K562 (cell line): ENCODE results near the gene TOM1L2. TPM values are rescaled to one million over a fixed set of nuclear protein-coding genes. Genes with fewer than 3 reads are reported as not detected.
A peak's percentile ranks its signal among the peaks of the same experiment; 100 is the strongest.

Source experiments
- ATAC-seq: fragments of 200-7000 bp; cut with Tn5 transposase; 3 replicates; pipeline ENCODE4 v1.9.1; 2020; ENCODE audit warnings: moderate library complexity
- BruUV-seq: library from RNA; stranded (reverse); fragments of 400-500 nt; replicated peaks from 2 replicates; lab custom pipeline; 2021; lab: Mats Ljungman, UMichigan
- CTCF ChIA-PET: fragments of 300-600 bp; formaldehyde crosslinking; extraction: SDS; loops from one replicate; lab custom pipeline; 2021; ENCODE audit warnings: low intra/inter-chr PET ratio; lab: Yijun Ruan, JAX
- POLR2A ChIA-PET: fragments of 300-600, 350-650 bp; sonication (Branson Sonifier 250); formaldehyde crosslinking; extraction: SDS; loops from one replicate; lab custom pipeline; 2021; ENCODE audit warnings: antibody characterized with exemption, inconsistent platforms; lab: Yijun Ruan, JAX
- DNase-seq, 4 experiments: peaks; one replicate each; pipeline versions ENCODE4 v3.0.0 to v3.0.0-alpha.2; 2011 to 2018; ENCODE audit warnings: low spot score in 3 of 4, mixed read lengths in 3 of 4; ENCODE audit errors: extremely low read depth in 1 of 4
- FAIRE-seq: peaks from 2 replicates; lab custom pipeline; 2011; peaks lifted over from hg19 to GRCh38; lab: Jason Lieb, UNC
- H2AFZ ChIP-seq: 2 replicates; pipeline ENCODE4 v1.6.0; 2011; ENCODE audit warnings: low read depth, low read length, control low read depth, inconsistent platforms
- H3K27ac ChIP-seq: fragments of 200-600 bp; 3 replicates; pipeline ENCODE4 v1.8.0; 2011; ENCODE audit warnings: low read depth, mild to moderate bottlenecking, control low read depth, inconsistent platforms, low read length, moderate library complexity, mixed read lengths; ENCODE audit errors: extremely low read depth
- H3K27me3 ChIP-seq, 2 experiments: fragments of 300-600 bp in 1 of 2; 2 replicates in 1 of 2; 3 replicates in 1 of 2; pipeline versions ENCODE4 v1.6.0 to v1.8.0; 2011; ENCODE audit warnings: inconsistent platforms in 2 of 2, low read length in 2 of 2, mild to moderate bottlenecking in 1 of 2, mixed read lengths in 1 of 2, moderate library complexity in 1 of 2; ENCODE audit not compliant: control insufficient read depth in 2 of 2, insufficient read depth in 2 of 2
- H3K36me3 ChIP-seq: fragments of 300-600 bp; 3 replicates; pipeline ENCODE4 v1.8.0; 2011; ENCODE audit warnings: mild to moderate bottlenecking, low read length, inconsistent platforms; ENCODE audit not compliant: control insufficient read depth, insufficient read depth
- H3K4me1 ChIP-seq, 2 experiments: fragments of 200-600 bp in 1 of 2; replicated peaks in 1 of 2; 2 replicates in 1 of 2; 3 replicates in 1 of 2; pipeline versions ENCODE4 v1.5.1 to v1.8.0; 2011; ENCODE audit warnings: inconsistent platforms in 2 of 2, low read length in 2 of 2, mild to moderate bottlenecking in 1 of 2, mixed read lengths in 1 of 2, moderate library complexity in 1 of 2; ENCODE audit not compliant: control insufficient read depth in 2 of 2, insufficient read depth in 2 of 2
- H3K4me2 ChIP-seq: 2 replicates; pipeline ENCODE4 v1.6.1; 2011; ENCODE audit warnings: low read length, control low read depth, inconsistent platforms, mixed read lengths; ENCODE audit not compliant: insufficient read depth
- H3K4me3 ChIP-seq: fragments of 200-600 bp; sonication (generic), shearing (Covaris generic); 2 replicates; pipeline ENCODE4 v1.5.1; 2016; ENCODE audit warnings: control low read depth, inconsistent platforms
- H3K79me2 ChIP-seq: fragments of 200-600 bp; 3 replicates; pipeline ENCODE4 v1.8.0; 2011; ENCODE audit warnings: low read length, inconsistent platforms; ENCODE audit not compliant: control insufficient read depth, insufficient read depth
- H3K9ac ChIP-seq, 2 experiments: 2 replicates each; pipeline versions ENCODE4 v1.6.0 to v1.6.1; 2011; ENCODE audit warnings: low read depth in 2 of 2, low read length in 2 of 2, control low read depth in 1 of 2, inconsistent platforms in 1 of 2, mild to moderate bottlenecking in 1 of 2, mixed read lengths in 1 of 2; ENCODE audit not compliant: insufficient read depth in 1 of 2
- H3K9me1 ChIP-seq: one replicate; pipeline ENCODE4 v1.6.0; 2011; ENCODE audit warnings: inconsistent platforms, mild to moderate bottlenecking, low read length, moderate library complexity; ENCODE audit not compliant: control insufficient read depth, insufficient read depth
- H3K9me3 ChIP-seq: replicated peaks from 2 replicates; pipeline ENCODE4 v1.5.1; 2011; ENCODE audit warnings: low read depth, low read length, inconsistent platforms; ENCODE audit not compliant: control insufficient read depth, insufficient read depth
- H4K20me1 ChIP-seq: replicated peaks from 2 replicates; pipeline ENCODE4 v1.6.1; 2011; ENCODE audit warnings: low read length, inconsistent platforms, mixed read lengths; ENCODE audit not compliant: control insufficient read depth, insufficient read depth
- CBFA2T2 ChIP-seq: fragments of 450-650 bp; conservative IDR thresholded peaks from 2 replicates; pipeline ENCODE4 v1.6.1; 2017; ENCODE audit warnings: mild to moderate bottlenecking
- DMBX1 ChIP-seq: fragments of 250-450 bp; sonication (Bioruptor Pico); IDR thresholded peaks from 2 replicates; pipeline ENCODE4 v1.8.0; 2022; ENCODE audit warnings: inconsistent platforms, mild to moderate bottlenecking, moderate library complexity, borderline replicate concordance
- ELF1 ChIP-seq: fragments of 200-800 bp; sonication (Bioruptor generic); IDR thresholded peaks from 2 replicates; pipeline ENCODE4 v1.6.1; 2016; ENCODE audit warnings: missing genetic modification characterization, missing compliant biosample characterization
- FOXK2 ChIP-seq, 2 experiments: fragments of 450-650 bp; IDR thresholded peaks in 1 of 2; conservative IDR thresholded peaks in 1 of 2; 2 replicates each; pipeline ENCODE4 v1.6.1; 2016; ENCODE audit warnings: low read depth in 2 of 2, mild to moderate bottlenecking in 1 of 2
- GMEB1 ChIP-seq: fragments of 250-450 bp; sonication (Bioruptor Pico); IDR thresholded peaks from 2 replicates; pipeline ENCODE4 v1.4.0; 2020; ENCODE audit warnings: mild to moderate bottlenecking
- HDAC3 ChIP-seq: fragments of 450-650 bp; IDR thresholded peaks from 2 replicates; pipeline ENCODE4 v1.6.1; 2018; ENCODE audit warnings: borderline replicate concordance, mild to moderate bottlenecking, moderate library complexity; ENCODE audit not compliant: partially characterized antibody
- HES1 ChIP-seq: fragments of 450-650 bp; IDR thresholded peaks from 2 replicates; pipeline ENCODE4 v1.6.1; 2016; ENCODE audit warnings: low read depth, mild to moderate bottlenecking, moderate library complexity
- MCM5 ChIP-seq: fragments of 450-650 bp; IDR thresholded peaks from 2 replicates; pipeline ENCODE4 v1.6.1; 2016; ENCODE audit warnings: low read depth
- MEF2D ChIP-seq: conservative IDR thresholded peaks from 2 replicates; pipeline ENCODE4 v1.6.1; 2016; ENCODE audit warnings: low read depth, missing genetic modification characterization, missing compliant biosample characterization
- MEIS2 ChIP-seq: fragments of 450-650 bp; IDR thresholded peaks from 2 replicates; pipeline ENCODE4 v1.6.1; 2014; ENCODE audit warnings: mild to moderate bottlenecking; ENCODE audit not compliant: partially characterized antibody
- PRPF4 ChIP-seq: fragments of 200-400 bp; formaldehyde crosslinking; IDR thresholded peaks from one replicate; pipeline ENCODE4 v1.6.1; 2017; ENCODE audit warnings: low read length, low read depth, mild to moderate bottlenecking; ENCODE audit not compliant: insufficient read depth, poor library complexity, severe bottlenecking
- RCOR1 ChIP-seq, 2 experiments: IDR thresholded peaks; 2 replicates each; pipeline ENCODE4 v1.6.1; 2012; ENCODE audit warnings: low read depth in 2 of 2, low read length in 2 of 2, borderline replicate concordance in 1 of 2, improper control_type of control experiment in 1 of 2
- SIN3A ChIP-seq, 2 experiments: fragments of 150-350 bp in 1 of 2; IDR thresholded peaks; 2 replicates each; pipeline ENCODE4 v1.6.1; 2011 to 2016; ENCODE audit warnings: borderline replicate concordance in 2 of 2, low read depth in 2 of 2, low read length in 2 of 2, mild to moderate bottlenecking in 2 of 2, moderate library complexity in 2 of 2; ENCODE audit not compliant: control insufficient read depth in 1 of 2
- SMARCE1 ChIP-seq: fragments of 450-650 bp; IDR thresholded peaks from 2 replicates; pipeline ENCODE4 v1.7.1; 2016; ENCODE audit warnings: mild to moderate bottlenecking
- SRF ChIP-seq, 2 experiments: fragments of 250-450, 450-650 bp in 1 of 2; sonication (Bioruptor Pico) in 1 of 2; sonication (generic) in 1 of 2; formaldehyde crosslinking; IDR thresholded peaks; 2 replicates each; pipeline versions ENCODE4 v1.5.0 to v1.5.1; 2020 to 2022; ENCODE audit warnings: mild to moderate bottlenecking in 1 of 2, missing genetic modification reagents in 1 of 2
- WGBS: fragments of 100-300 bp; shearing (Covaris generic); methylation state at CpG from one replicate; pipeline ENCODE4 v1.1.6; 2016; ENCODE audit warnings: low coverage, mixed read lengths; ENCODE audit not compliant: insufficient coverage; ENCODE audit errors: missing lambda C conversion rate; 5-methylcytosine and 5-hydroxymethylcytosine counted together
- in situ Hi-C: fragments of 300-500 bp; cut with MboI; formaldehyde crosslinking; loops from 4 replicates; pipeline ENCODE4 v1.15.0; 2018; ENCODE audit warnings: inconsistent platforms, mixed read lengths
- intact Hi-C: fragments of 100-400 bp; cut with micrococcal nuclease; formaldehyde crosslinking; loops from 2 replicates; pipeline ENCODE4 v1.14.2; 2022
- polyA plus RNA-seq, 8 experiments: library from polyadenylated mRNA; depleted of rRNA in 4 of 8; stranded (reverse) in 5 of 8; unstranded in 3 of 8; fragments of >200 nt; fragmentation: Nextera tagmentation in 2 of 8; fragmentation: Illumina TruSeq in 1 of 8; extraction: Ambion mirVana in 2 of 8; extraction: Trizol in 1 of 8; gene quantifications; 2 replicates each; pipeline versions ENCODE4 v1.2.1 to v1.2.3, GENCODE V29; 2011 to 2014; ENCODE audit warnings: inconsistent platforms in 1 of 8, missing spikeins in 1 of 8
- total RNA-seq, 7 experiments: library from RNA; depleted of rRNA in 6 of 7; stranded (reverse); fragments of >200 nt in 6 of 7; fragmentation: Illumina TruSeq in 2 of 7; extraction: Trizol in 2 of 7; gene quantifications; 2 replicates each; pipeline versions ENCODE4 v1.2.1 to v1.2.3, GENCODE V29; 2011 to 2021; ENCODE audit warnings: low replicate concordance in 1 of 7
- TF ChIP-seq, protein P1 (sequence below), 2 experiments: fragments of 150-350 bp in 1 of 2; IDR thresholded peaks; 2 replicates each; pipeline ENCODE4 v1.6.1; 2012 to 2016; ENCODE audit warnings: low read depth in 2 of 2, low read length in 2 of 2, mild to moderate bottlenecking in 1 of 2, moderate library complexity in 1 of 2

Gene TOM1L2
- total and polyA plus RNA-seq, 9 of the 15 experiments (the other 6 are each of a cell fraction or from before 2014, with no cell fraction given), result 0.07 to 6.0 (median 2.5) TPM

DNA sequence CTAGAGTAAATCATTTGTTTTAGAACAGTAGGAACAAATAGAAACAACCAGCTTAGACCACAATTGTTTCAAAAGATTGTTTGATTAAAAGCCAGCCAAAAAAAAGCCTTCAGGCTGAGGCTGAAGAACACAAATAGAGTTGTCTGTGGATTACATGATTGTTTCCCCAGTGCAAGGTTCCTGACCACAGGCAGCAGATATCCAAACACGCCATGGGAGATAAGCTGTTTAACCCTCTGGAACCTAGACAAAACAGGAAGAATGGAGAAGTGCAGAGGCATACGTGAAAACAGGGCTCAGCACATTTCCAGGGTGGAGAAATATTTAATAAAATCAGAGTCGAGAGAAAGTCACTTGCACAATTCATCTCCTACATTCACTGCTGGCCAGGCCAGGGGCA lies 45.8 kb upstream of the TOM1L2 start:
- 19% methylated on average over 3 of the region's 3 CpGs for WGBS
- FAIRE-seq, result peak; percentile 67
- Histone ChIP-seq H3K27ac (no peak overlapping the region), H3K9ac (no peak overlapping the region), H3K4me3 (no peak overlapping the region), H3K9me3 (no peaks in the 10 kb centered on the region), H3K4me2 (no peak overlapping the region; the same call in 1 of the 2 replicates), H3K27me3 (no peaks in the 10 kb centered on the region), H4K20me1 (0 out of 2 replicates have a peak, but pooled peaks cover 5% of the 10 kb centered on the region), H3K79me2 (no peaks in the 10 kb centered on the region), H3K4me1 (peaks cover 6 to 14% of the 10 kb centered on the region in 2 experiments; a peak in 4 of 5 replicates), H2AFZ (no peak overlapping the region), H3K36me3 (peaks cover 8% of the 10 kb centered on the region; the same call in 2 of the 3 replicates), H3K9me1 (no peaks in the 10 kb centered on the region)
- intact Hi-C loops, result no loop called here
- no TSS peak for BruUV-seq
- peak in 1 of 4 experiments; percentile 37 for DNase-seq
- CTCF ChIA-PET, result no interaction called here
- POLR2A ChIA-PET, result interaction anchor here (0.7 to 1.0 kb wide), 2 partner anchors 10 to 15 kb away, joined by 3 to 5 read pairs; no protein-coding TSS in a partner anchor
- in situ Hi-C loops, result no loop called here
- ATAC-seq, result peak; percentile 74
- peak; percentile 61; the same call in 1 of the 2 replicates for TF ChIP-seq MEF2D (tag)
- peak in 1 of 2 experiments; percentile 64; a peak in 2 of 4 replicates for TF ChIP-seq RCOR1 (IDR thresholded peaks at IDR 0.05; ENCODE audit: borderline replicate concordance in 1 of 2, low read depth in 2 of 2, low read length in 2 of 2)
- TF ChIP-seq GMEB1, result no peak
- TF ChIP-seq HDAC3, result peak; percentile 67
- peak; percentile 3 for TF ChIP-seq MEIS2
- peak in 1 of 2 experiments; percentile 29; a peak in 1 of 4 replicates for TF ChIP-seq SRF (CRISPR knock-in tag; IDR thresholded peaks at IDR 0.05)
- TF ChIP-seq SIN3A (IDR thresholded peaks at IDR 0.05; ENCODE audit: borderline replicate concordance in 2 of 2, control insufficient read depth in 1 of 2, low read depth in 2 of 2, low read length in 2 of 2), result no peak
- TF ChIP-seq PRPF4, result no peak
- TF ChIP-seq CBFA2T2, result peak; percentile 41; the same call in 1 of the 2 replicates
- peak; percentile 91 for TF ChIP-seq HES1
- TF ChIP-seq FOXK2 (conservative IDR thresholded peaks at IDR 0.05 in 1 of 2, IDR thresholded peaks at IDR 0.05 in 1 of 2; ENCODE audit: low read depth in 2 of 2), result 0 out of 4 replicates have a peak, but pooled peaks of 1 of the 2 experiments have one; percentile 28
- TF ChIP-seq SMARCE1, result peak; percentile 63; the same call in 1 of the 2 replicates
- TF ChIP-seq MCM5, result no peak
- peak; percentile 44 for TF ChIP-seq ELF1 (tag)
- TF ChIP-seq, protein P1, sequence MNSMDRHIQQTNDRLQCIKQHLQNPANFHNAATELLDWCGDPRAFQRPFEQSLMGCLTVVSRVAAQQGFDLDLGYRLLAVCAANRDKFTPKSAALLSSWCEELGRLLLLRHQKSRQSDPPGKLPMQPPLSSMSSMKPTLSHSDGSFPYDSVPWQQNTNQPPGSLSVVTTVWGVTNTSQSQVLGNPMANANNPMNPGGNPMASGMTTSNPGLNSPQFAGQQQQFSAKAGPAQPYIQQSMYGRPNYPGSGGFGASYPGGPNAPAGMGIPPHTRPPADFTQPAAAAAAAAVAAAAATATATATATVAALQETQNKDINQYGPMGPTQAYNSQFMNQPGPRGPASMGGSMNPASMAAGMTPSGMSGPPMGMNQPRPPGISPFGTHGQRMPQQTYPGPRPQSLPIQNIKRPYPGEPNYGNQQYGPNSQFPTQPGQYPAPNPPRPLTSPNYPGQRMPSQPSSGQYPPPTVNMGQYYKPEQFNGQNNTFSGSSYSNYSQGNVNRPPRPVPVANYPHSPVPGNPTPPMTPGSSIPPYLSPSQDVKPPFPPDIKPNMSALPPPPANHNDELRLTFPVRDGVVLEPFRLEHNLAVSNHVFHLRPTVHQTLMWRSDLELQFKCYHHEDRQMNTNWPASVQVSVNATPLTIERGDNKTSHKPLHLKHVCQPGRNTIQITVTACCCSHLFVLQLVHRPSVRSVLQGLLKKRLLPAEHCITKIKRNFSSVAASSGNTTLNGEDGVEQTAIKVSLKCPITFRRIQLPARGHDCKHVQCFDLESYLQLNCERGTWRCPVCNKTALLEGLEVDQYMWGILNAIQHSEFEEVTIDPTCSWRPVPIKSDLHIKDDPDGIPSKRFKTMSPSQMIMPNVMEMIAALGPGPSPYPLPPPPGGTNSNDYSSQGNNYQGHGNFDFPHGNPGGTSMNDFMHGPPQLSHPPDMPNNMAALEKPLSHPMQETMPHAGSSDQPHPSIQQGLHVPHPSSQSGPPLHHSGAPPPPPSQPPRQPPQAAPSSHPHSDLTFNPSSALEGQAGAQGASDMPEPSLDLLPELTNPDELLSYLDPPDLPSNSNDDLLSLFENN (IDR thresholded peaks at IDR 0.05; ENCODE audit: low read depth in 2 of 2, low read length in 2 of 2), result 0 out of 4 replicates have a peak, but pooled peaks of 1 of the 2 experiments have one; percentile 39
- no peak for TF ChIP-seq DMBX1 (CRISPR knock-in tag)
